CD4-positive, alpha-beta T cell treated with Interleukin-15 for 4 hours (primary cell): ENCODE results near the gene TEDDM1.
"Not testable (repeated sequence)": the region's sequence is repeated elsewhere in the genome, so short reads cannot be mapped to it uniquely, and the experiment has no call there.

Experiments used
- DNase-seq: peaks from one replicate; pipeline ENCODE4 v3.0.0-alpha.2; 2020; ENCODE audit warnings: low spot score

The TEDDM1 gene, protein sequence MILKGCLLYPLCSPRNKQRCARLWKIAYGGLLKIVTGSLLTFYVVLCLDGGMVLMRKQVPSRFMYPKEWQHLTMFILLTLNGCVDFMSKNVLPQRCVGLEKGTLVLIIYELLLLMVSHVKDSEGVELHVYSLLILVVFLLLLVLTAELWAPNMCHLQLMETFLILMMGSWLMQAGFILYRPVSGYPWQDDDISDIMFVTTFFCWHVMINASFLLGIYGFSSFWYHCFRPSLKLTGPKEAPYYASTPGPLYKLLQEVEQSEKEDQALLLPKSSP

DNA sequence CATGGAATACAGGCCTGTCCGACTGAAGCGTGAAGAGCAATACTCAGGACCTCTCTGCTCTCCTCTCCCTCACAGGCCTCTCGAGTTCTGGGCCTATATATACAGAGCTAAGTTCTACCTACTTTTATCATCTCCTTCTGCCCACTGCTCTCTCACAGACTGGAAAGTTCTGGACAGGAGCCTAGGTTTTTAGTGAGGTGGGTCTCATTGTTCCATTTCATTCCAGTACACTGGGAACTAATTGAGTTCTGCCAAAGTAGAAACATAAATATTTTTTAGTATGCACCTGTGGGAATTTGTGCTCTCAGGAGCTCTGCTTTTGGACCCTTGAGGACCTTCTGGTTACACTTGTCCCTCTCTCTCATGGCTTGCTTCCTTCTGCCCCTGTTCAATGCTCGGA is at the start of gene TEDDM1:
Gene TEDDM1 (minus strand): TSS at position 101 of the 400 bp plus-strand sequence. CDS start 182 bp downstream, outside the sequence.
- no peak for DNase-seq

DNA sequence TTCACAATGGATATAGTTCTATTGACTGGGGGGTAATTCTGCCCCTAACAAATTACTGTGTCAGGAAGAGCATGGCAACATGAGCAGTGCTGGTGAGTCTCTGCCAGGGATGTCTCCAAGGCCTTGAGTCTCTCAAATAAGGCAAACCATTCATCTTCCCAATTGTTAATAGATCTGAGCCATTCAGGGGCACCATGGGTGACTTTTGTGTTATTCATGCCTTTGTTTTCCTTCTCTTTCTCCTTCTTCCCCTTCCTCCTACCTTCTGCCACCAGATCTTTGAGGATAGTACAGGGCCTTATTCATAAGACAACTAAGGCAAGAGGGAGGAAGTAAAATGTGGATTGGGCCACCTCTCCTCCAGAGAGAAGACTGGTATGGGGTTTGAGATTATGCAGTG is 49.6 kb upstream of the TEDDM1 start, which contains the start of gene RGSL1:
Gene RGSL1 (plus strand): TSS at position 60 of the 400 bp plus-strand sequence. CDS start 20 bp downstream, at position 80.
- no peak for DNase-seq

DNA sequence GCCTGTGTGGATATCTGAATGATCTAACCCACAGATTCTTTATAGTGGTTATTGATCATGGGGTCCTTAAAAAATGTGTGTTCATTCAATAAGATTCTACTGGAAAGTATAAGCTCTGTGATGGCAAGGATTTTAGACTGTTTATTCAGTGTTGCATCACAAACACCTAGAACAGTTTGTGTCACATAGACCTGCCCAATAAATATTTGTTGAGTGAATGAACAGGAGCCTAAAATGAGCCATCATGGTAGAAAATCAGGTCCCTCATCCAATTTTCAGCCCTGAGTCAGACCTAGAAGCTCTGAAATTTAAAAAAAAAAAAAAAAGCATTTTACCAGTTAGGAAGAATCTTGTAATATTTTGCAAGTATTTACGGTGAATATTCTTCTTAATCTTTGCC is 47.2 kb upstream of the TEDDM1 start:
- DNase-seq = no peak

DNA sequence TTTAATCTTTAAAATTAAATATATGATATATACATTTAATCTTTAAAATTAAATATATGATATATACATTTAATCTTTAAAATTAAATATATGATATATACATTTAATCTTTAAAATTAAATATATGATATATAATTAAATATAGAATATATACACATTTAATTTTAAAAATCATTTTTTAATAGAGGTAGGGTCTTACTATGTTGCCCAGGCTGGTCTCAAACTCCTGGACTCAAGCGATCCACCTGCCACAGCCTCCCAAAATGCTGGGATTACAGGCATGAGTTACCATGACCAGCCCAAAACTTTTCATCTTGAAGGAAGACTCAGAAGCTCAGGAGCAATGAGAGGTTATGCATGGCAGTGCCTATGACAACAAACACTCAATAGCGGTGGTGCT is 46.7 kb upstream of the TEDDM1 start:
- not testable (repeated sequence) for DNase-seq

DNA sequence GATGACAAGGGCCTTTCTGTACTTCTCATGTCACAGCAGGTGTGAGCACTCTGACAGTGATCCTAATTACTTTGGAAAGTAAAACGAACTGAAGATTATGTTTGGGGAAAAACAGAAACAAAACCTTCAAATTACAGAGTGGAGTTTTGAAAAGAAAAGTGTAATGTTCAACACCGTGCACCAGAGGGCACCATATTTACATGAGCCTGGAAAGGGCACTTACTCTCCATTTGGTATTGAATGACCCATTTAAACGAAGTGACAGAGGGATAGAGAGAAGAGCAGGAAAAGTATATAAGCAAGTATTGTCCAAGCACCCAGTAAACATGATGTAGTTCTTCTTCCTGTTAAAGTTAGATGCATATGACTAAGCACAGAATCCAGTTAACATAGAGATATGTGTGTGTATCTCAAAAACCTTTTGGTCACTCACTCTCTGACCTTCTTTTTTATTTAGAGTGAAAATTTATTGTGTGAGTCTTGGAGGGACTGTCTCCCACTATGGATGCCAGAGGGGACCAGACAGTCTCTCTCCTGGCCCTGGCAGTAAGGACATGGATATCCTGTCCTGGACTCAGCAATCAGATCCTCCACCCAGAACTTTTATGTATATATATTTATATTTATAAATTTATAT is 45.7 kb upstream of the TEDDM1 start:
- peak; percentile 41 for DNase-seq

DNA sequence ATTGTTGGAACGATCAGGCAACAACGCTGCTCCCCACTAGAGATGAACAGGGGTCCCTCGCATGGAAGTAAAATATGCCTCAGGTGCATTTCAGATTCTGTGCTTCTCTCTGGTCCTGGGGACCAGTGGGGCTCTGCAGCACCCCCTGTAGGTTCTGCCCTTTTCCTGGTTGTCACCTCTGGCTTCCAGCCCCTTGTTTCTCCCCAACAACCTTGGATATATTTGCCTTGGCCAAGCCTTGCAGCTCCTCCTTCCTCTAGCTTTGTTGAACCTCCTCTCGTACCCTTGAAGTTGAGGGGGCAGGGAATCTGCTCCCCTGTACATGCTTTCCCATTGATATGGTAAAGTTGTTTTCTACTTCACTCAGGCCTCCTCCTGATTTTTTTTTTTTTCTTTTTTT is 44.0 kb upstream of the TEDDM1 start:
- no peak for DNase-seq

DNA sequence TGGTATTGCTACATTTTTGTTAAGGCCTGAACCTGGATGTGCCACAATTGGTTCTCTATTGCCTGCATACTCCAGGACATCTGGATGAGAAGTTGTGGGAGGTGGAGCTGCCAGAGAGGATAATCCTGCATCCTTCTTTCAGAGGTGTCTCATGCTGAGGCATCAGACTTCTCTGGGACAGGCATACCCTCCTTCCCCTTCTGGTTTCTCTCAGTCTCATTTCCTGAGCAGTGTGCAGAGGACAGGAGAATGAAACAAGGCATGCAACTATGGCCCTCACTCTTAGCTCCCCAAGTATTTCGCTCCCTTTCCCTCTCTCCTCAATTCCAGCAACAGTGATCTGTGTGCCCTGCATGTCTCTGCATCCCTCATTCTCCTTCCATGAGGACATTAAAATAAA is 41.9 kb upstream of the TEDDM1 start:
- no peak for DNase-seq

DNA sequence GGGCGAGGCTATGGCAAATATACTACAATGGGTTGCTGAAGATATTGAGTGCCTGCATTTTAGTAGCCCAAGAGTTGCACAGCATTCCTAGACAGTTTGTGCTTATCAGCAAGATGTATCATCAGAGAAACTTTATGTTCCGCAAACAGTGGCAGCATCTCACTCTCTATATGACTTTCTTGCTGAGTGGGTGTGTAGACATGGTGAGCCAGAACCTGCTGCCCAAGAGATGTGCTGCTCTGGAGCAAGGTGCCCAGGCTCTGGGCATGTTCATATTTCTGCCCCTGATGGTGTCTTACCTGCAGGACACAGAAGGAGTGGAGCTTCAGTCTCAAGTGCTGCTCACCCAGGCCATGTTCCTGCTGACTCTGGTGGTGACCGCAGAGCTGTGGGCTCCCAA is 41.3 kb upstream of the TEDDM1 start:
- no peak for DNase-seq

DNA sequence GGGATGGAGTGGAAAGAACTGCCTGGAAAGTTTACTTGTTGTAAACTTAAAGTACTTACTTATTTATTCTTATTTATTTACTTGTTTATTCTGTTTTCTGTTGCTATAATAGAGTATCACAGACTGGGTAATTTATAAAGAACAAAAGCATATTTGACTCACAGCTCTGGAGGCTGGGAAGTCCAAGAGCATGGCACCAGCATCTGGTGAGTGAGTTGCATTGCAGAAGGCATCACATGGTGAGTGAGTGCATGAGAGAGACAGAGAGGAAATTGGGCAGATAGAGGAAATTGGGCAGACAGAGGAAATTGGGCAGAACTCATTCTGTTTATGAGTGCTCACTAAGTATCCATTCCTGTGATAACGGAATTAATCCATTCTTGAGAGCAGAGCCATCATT is 37.9 kb upstream of the TEDDM1 start:
- no peak for DNase-seq

DNA sequence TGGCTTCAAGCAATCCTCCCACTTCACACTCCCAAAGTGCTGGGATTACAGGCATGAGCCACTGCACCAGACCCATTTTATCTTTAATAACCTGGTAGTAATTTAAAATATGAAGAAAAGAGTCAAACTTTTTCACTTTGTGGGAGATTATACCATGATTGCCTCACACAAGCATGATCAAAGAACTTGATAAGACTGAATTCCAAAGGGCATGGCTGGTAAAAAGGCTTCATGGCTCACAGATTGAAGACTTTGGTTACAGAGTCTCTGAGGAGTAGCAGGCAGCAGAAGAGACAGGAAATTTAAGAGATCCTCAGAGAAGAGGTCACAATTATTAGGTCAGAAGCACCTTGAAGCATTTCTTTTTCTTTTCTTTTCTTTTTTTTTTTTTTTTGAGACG is 33.1 kb upstream of the TEDDM1 start:
- DNase-seq = no peak

DNA sequence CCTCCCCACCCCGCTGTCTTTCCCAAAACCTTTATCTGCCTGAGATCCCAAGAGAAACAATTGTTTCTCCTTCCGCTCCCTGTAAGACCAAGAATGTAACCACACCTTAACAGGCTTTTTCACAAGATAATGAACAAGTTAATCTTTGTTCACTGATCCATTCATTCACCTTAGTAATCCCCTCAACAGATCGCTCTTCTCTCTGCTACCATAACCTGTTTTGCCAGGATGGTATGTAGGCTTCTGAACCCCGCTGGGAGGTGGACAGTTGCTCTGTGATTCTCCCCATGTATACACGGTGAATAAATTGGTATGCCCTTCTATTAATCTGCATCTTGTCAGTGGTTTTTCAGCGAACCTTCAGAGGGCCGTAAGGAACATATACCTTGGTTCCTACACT is 30.8 kb upstream of the TEDDM1 start:
- no peak for DNase-seq

DNA sequence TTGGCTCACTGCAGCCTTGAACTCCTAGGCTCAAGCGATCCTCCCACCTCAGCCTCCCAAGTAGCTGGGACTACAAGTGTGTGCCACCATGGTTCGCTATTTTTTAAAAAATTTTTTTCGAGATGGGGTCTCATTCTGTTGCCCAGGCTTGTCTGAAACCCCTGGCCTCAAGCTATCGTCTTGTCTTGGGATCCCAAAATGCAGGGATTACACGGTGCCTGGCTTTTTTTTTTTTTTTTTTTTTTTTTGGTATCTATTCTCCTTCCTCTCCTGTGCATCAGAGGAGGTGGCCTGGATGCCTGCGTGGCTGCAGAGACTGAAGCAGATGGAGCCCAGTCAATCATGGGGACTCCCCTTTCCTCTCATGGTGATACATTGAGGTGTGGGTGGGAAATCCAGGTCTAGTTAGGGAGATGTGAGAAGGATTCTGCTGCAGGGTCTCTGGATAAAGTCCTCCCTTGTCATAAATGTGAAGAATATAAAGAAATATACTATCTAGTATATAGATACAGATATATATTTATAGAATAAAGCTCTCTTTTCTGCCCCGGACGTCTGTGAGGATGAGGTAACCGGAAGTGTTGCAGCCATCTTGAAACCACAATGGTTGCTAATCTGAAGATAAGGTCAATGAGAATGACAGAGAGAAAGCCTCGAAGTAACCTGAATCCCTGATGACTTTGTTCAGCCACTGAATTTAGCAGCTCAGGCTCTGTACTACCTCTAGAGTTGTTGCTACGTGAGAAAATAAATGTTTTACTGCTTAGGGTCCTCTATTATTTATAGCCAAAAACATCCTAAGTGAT is 30.0 kb upstream of the TEDDM1 start:
- DNase-seq = peak; percentile 55

DNA sequence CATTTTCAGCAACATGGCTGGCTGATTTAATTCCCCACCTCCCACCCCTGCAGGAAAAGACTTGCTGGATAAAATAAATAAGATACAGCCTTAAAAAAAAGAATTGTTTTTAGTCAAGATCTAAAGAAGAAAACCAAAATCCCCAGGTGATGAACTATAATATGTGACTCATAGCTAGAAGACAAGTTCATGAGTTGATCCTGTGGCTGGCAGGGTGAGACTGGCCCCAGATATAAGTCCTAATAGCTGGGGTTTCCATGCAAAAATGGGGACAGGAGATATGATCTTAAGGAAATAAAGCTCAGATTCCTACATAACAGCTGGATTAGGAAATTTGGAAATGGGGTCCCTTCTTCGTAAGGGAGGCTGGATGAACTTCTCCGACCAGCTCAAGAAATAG is 27.6 kb upstream of the TEDDM1 start:
- no peak for DNase-seq

DNA sequence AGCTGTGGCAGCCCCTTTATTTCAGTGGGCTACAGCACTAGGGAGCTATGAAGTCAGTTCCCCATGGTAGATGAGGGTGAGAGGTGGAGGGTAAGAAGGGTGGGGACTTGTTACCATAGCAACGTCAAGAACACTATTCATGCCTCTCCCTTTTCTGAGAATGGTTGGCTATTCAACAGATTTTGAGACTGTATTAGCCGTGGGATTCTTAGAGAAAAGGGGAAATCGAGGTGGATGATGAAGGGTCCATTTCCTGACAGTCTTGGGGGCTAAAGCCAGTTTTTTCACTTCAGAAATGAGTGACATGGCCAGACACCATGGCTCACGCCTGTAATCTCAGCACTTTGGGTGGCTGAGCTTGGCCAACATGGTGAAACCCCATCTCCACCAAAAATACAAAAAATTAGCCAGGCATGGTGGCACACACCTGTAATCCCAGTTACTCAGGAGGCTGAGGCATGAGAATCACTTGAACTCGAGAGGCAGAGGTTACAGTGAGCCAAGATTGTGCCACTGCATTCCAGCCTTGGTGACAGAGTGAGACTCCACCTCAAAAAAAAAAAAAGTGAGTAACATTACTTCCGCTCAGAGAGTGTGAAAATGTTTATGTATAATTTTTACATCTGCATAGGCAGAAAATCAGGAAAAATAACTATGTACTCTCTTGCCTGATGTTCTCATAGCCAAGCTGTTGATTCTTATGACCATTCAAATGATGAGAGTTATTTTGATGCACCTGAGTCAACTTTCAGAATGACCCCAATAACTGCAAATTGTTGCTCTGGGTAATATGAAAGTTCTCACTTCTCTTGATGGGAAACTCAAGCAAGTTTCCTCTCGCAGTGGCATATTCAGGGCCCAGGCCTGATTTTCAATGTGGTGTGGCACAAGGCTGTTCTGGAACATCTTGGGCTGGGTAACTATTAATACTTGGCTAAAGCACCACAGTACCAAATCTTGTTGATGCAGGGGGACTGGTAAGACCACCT is 26.3 kb upstream of the TEDDM1 start:
- DNase-seq = peak; percentile 7

DNA sequence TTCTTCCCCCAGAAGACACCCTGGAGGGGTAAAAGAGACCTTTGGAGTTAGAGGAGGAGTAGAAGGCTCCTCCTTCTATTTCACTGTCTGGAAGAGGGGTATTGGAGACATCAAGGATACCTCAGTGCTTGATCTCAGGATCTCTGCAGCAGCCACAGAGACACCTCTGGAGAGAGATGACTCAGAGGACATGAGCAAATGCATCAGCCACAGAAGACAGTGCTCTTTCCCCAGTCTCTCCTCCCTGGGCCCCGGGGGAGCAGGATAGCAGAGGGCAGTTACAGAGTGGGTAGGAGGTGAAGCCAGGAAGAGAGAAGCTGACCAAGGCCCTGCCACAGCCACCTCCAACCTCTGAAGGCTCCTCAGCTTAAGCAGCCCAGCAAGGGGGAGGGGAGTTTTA is 15.3 kb upstream of the TEDDM1 start:
- DNase-seq = no peak

DNA sequence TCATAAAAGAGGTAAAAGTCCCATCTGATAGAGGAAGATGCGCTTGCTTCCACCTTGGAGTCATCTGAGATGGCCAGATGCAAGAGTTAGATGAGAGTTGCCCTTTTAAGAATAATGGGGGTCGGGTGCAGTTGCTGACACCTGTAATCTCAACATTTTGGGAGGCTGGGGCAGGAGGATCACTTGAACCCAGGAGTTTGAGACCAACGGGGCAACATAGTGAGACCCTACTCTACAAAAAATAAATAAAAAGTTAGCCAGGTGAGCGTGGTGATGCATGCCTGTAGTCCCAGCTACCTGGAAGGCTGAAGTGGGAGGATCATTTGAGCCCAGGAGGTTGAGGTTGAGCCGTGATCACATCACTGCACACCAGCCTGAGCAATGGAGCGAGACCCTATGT is 13.5 kb upstream of the TEDDM1 start:
- no peak for DNase-seq

DNA sequence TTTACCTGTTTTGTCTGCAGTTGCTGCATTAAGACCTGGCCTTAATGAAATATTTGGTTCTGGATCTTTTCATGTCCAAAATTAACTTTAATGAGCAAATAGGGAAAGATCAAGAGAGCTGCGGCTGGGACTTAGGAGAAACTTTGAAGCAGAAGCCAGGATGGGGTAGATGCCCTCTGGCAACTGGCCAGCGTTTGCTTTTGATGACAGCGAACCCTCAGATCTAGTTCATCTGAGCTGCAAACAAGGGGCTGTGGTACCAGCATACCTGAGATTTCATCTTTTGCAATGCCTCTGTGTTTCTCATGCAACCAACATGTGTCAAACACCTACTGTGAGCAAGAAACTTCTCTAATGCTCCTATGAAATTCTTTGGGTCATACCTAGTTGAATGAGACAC is 13.0 kb upstream of the TEDDM1 start:
- no peak for DNase-seq

DNA sequence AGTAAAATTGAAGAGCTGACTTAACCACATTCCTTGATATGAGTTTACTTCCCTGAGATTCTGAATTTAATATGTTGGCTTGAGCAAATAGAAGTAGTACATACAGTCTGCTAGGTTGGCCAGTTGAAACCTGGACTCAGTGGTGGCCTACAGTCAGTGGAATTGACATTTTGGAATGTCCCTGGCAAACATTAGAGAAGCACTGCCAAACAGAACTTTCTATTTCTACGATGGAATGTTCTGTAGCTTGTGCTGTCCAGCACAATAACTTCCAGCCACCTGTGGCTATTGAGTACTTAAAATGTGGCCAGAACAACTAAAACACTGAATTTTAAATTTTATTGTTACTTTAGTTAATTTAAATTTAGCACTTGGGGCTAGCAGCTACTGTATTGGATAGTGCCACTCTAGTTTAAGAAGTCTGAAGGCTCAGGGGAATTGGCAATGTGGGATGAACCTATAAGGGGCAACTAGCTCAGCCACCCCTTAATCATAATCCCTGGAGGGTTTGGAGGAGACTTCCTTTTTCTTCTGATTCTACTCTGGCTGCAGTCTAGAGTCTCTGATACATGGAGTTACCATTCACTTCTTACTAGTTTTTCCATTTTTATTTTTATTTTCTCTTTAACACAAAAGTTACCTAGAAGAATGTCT is 10.3 kb upstream of the TEDDM1 start:
- no peak for DNase-seq

DNA sequence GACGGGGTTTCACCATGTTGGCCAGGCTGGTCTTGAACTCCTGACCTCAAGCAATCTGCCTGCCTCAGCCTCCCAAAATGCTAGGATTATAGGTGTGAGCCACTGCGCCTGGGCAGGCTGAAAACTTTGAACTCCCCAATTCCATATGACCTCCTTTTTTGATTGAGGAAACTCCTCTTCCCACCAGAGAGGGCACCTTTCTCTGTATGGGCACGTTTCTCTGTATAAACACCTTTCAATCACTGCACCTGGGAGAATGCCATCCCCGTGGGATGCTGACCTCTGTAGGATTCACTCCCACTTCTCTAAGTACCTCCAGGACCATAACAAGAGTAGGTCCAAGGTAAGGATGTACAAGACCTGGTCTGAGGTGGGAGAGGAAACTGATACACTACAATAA is 9.7 kb upstream of the TEDDM1 start:
- no peak for DNase-seq

DNA sequence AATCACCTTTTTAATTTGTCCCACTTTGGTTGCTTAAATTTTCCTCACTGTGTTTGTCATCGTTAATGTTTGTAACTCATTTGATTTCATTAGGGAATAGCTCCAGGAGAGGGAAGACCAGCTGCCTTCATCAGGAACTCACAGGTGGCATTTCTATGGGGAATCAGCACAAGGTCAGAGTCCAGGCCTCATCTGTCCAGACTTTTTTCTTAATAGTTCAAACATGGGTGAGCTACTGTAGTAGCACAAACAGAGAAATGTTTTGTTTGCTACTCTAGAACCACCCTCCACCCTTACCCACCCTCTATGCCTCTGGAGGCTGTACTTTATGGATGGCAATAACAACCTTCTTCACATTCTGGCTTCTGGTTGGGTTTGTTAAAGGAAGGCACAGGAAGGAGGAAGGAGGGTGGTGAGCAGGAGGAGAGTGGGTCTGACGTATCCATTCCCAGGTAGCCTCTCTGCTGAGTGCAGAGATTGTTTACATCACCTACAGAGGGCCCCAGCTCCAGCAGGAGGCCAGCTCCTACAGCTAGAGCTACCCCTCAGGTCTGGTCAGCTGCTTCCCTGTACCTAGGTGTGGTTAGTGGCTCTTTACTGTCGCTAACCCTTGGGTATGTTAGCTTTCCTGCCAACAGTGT is 8.1 kb upstream of the TEDDM1 start:
- DNase-seq = no peak

DNA sequence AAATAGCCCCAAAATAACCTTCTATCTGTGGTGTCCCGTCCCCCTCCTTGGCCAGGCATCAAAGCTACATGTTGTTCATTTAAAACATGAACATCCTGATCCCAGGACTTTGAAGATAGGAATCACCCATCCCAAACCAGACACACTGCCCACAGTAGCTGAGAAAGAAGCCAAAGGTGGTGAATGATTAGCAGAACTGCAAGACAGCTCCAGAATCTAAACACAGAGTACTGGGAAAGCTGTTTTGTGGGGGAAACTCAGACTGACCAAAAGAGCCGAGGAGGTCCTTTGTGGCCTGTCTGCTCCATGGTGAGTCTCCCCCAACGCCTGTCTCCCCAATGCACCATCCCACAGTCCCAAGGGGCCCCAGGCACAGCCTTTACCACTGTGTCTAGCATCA is 7.3 kb upstream of the TEDDM1 start:
- no peak for DNase-seq
